Ecto neural progenitor cell (in vitro differentiated cells): Measurements from ENCODE around the gene BATF3.
"Not testable (repeated sequence)": the region's sequence is repeated elsewhere in the genome, so short reads cannot be mapped to it uniquely, and the experiment has no call there.

Source experiments
- DNase-seq: peaks from one replicate; pipeline ENCODE4 v3.0.0-alpha.2; 2018; ENCODE audit warnings: low spot score

Gene BATF3

GRCh38 chr1:212658250-212658649 is 41.4 kb downstream of the BATF3 start:
- not testable (repeated sequence) for DNase-seq

GRCh38 chr1:212656730-212657129 is 42.9 kb downstream of the BATF3 start:
- DNase-seq = no peak

GRCh38 chr1:212655668-212656440 is 43.8 kb downstream of the BATF3 start:
- peak; percentile 48 for DNase-seq

- peak; percentile 21 for DNase-seq
These were observed 47.0 kb downstream of the BATF3 start for GRCh38 chr1:212652609-212653008.

- DNase-seq = peak; percentile 4
These were observed 47.7 kb downstream of the BATF3 start for GRCh38 chr1:212651977-212652376.

GRCh38 chr1:212651521-212651920 is 48.1 kb downstream of the BATF3 start:
- peak; percentile 12 for DNase-seq

- DNase-seq = no peak
These were observed 49.4 kb downstream of the BATF3 start for GRCh38 chr1:212650228-212650627.

GRCh38 chr1:212649020-212649419 is 50.6 kb downstream of the BATF3 start:
- DNase-seq = no peak

GRCh38 chr1:212648431-212648830 is 51.2 kb downstream of the BATF3 start:
- DNase-seq = no peak

- no peak for DNase-seq
These were observed 52.6 kb downstream of the BATF3 start for GRCh38 chr1:212647004-212647403.

- DNase-seq = no peak
These were observed 53.1 kb downstream of the BATF3 start for GRCh38 chr1:212646588-212646987.

GRCh38 chr1:212645546-212646543 is 53.8 kb downstream of the BATF3 start:
- no peak for DNase-seq

GRCh38 chr1:212644866-212645545 is 54.6 kb downstream of the BATF3 start:
- no peak for DNase-seq

- no peak for DNase-seq
These were observed 55.8 kb downstream of the BATF3 start for GRCh38 chr1:212643877-212644276.

- no peak for DNase-seq
These were observed 57.7 kb downstream of the BATF3 start for GRCh38 chr1:212641956-212642355.

- DNase-seq = no peak
These were observed 59.3 kb downstream of the BATF3 start for GRCh38 chr1:212640223-212640878.

- not testable (repeated sequence) for DNase-seq
These were observed 60.1 kb downstream of the BATF3 start for GRCh38 chr1:212639524-212639923.

- DNase-seq = no peak
These were observed 61.0 kb downstream of the BATF3 start for GRCh38 chr1:212638492-212639151.

GRCh38 chr1:212637902-212638301 is 61.7 kb downstream of the BATF3 start:
- no peak for DNase-seq
